IPS DF 4.7 (cell line): ENCODE results near the gene STXBP6.

Experiments
- DNase-seq: peaks from one replicate; pipeline ENCODE4 v3.0.0-alpha.2; 2013; ENCODE audit warnings: low spot score; ENCODE audit errors: extremely low read depth

The STXBP6 gene

GRCh38 chr14:25049568-25050268 is at the start of gene STXBP6:
Gene STXBP6 (minus strand): TSS chr14:25050147. CDS start chr14:24974818, 75,329 bp downstream.
- no peak for DNase-seq

GRCh38 chr14:25097120-25097519 is 47.2 kb upstream of the STXBP6 start:
- DNase-seq = no peak

GRCh38 chr14:25095736-25096437 is 45.9 kb upstream of the STXBP6 start:
- DNase-seq = no peak

GRCh38 chr14:25094171-25094907 is 44.4 kb upstream of the STXBP6 start:
- DNase-seq = no peak

- DNase-seq = no peak
These were observed 42.4 kb upstream of the STXBP6 start for GRCh38 chr14:25092258-25092740.

GRCh38 chr14:25090716-25091454 is 40.9 kb upstream of the STXBP6 start:
- DNase-seq = no peak

- no peak for DNase-seq
These were observed 40.3 kb upstream of the STXBP6 start for GRCh38 chr14:25090256-25090655.

- no peak for DNase-seq
These were observed 39.5 kb upstream of the STXBP6 start for GRCh38 chr14:25089496-25089895.

- DNase-seq = no peak
These were observed 37.0 kb upstream of the STXBP6 start for GRCh38 chr14:25086821-25087396.

- no peak for DNase-seq
These were observed 36.1 kb upstream of the STXBP6 start for GRCh38 chr14:25086081-25086480.

GRCh38 chr14:25080682-25081081 is 30.7 kb upstream of the STXBP6 start:
- DNase-seq = no peak

GRCh38 chr14:25079311-25079710 is 29.4 kb upstream of the STXBP6 start:
- no peak for DNase-seq

- DNase-seq = no peak
These were observed 24.2 kb upstream of the STXBP6 start for GRCh38 chr14:25074099-25074685.

GRCh38 chr14:25069879-25070278 is 19.9 kb upstream of the STXBP6 start:
- no peak for DNase-seq

GRCh38 chr14:25067600-25067999 is 17.7 kb upstream of the STXBP6 start:
- no peak for DNase-seq

- DNase-seq = no peak
These were observed 12.0 kb upstream of the STXBP6 start for GRCh38 chr14:25062022-25062321.

GRCh38 chr14:25056688-25057078 is 6.7 kb upstream of the STXBP6 start:
- no peak for DNase-seq

- no peak for DNase-seq
These were observed 6.2 kb upstream of the STXBP6 start for GRCh38 chr14:25055992-25056687.

GRCh38 chr14:25055005-25055404 is 5.1 kb upstream of the STXBP6 start:
- DNase-seq = no peak

- DNase-seq = no peak
These were observed 3.6 kb upstream of the STXBP6 start for GRCh38 chr14:25053585-25053984.
